ENCODE results near the gene KIAA1328. TPM values are rescaled to one million over a fixed set of nuclear protein-coding genes. Genes with fewer than 3 reads are reported as not detected.
"Not testable (repeated sequence)": the region's sequence is repeated elsewhere in the genome, so short reads cannot be mapped to it uniquely, and the experiment has no call there.

Gene KIAA1328
- total RNA-seq, 1 experiment from 2014 or later: 4.9 TPM

GRCh38 chr18:36872329-36872728 is 43.4 kb downstream of the KIAA1328 start:
- Histone ChIP-seq H3K4me3 (ENCODE audit: low read depth, low read length) (no peak overlapping the region), H3K36me3 (ENCODE audit: control insufficient read depth, insufficient read depth, low read length) (no peaks in the 10 kb centered on the region), H3K4me1 (no peaks in the 10 kb centered on the region), H3K9me3 (no peaks in the 10 kb centered on the region), H3K27me3 (replicated peaks; ENCODE audit: control insufficient read depth, insufficient read depth, low read length) (no peaks in the 10 kb centered on the region)
- intact Hi-C loops (cut with micrococcal nuclease; ENCODE audit: unreplicated experiment): no loop called here
- DNase-seq: no peak
- H3K27me3 Mint-ChIP-seq (ENCODE audit: insufficient read depth, unreplicated experiment): no peaks in the 10 kb centered on the region
- TF ChIP-seq CTCF (IDR thresholded peaks at IDR 0.05; ENCODE audit: insufficient read depth in 1 of 2, low read depth in 1 of 2, low read length in 1 of 2, severe bottlenecking in 1 of 2, unreplicated experiment in 1 of 2): no peak
- no peak overlapping the region for H3K4me3 Mint-ChIP-seq (ENCODE audit: unreplicated experiment)
- ChIA-PET POLR2A (no interaction called here), CTCF (no interaction called here)
- no peak overlapping the region for H3K27ac Mint-ChIP-seq (ENCODE audit: unreplicated experiment)
- no peaks in the 10 kb centered on the region for H3K4me1 Mint-ChIP-seq (ENCODE audit: low read depth, unreplicated experiment)
- no peaks in the 10 kb centered on the region for H3K9me3 Mint-ChIP-seq (ENCODE audit: unreplicated experiment)
- BruUV-seq (replicated peaks): no TSS peak
- H3K36me3 Mint-ChIP-seq (ENCODE audit: insufficient read depth, unreplicated experiment): no peaks in the 10 kb centered on the region

- H3K36me3 Mint-ChIP-seq (ENCODE audit: insufficient read depth, unreplicated experiment); DNase-seq; H3K4me1 ChIP-seq; H3K4me3 ChIP-seq (ENCODE audit: low read depth, low read length); H3K9me3 ChIP-seq; H3K4me3 Mint-ChIP-seq (ENCODE audit: unreplicated experiment); H3K27me3 Mint-ChIP-seq (ENCODE audit: insufficient read depth, unreplicated experiment); H3K27ac Mint-ChIP-seq (ENCODE audit: unreplicated experiment); H3K4me1 Mint-ChIP-seq (ENCODE audit: low read depth, unreplicated experiment); intact Hi-C loops (cut with micrococcal nuclease; ENCODE audit: unreplicated experiment); POLR2A ChIA-PET; H3K27me3 ChIP-seq (replicated peaks; ENCODE audit: control insufficient read depth, insufficient read depth, low read length); CTCF ChIA-PET; H3K9me3 Mint-ChIP-seq (ENCODE audit: unreplicated experiment); BruUV-seq (replicated peaks); H3K36me3 ChIP-seq (ENCODE audit: control insufficient read depth, insufficient read depth, low read length): not testable (repeated sequence)
Observed at GRCh38 chr18:36873826-36874225, 44.9 kb downstream of the KIAA1328 start.

- POLR2A ChIA-PET; CTCF ChIA-PET; H3K4me3 Mint-ChIP-seq (ENCODE audit: unreplicated experiment): not testable (repeated sequence)
Observed at GRCh38 chr18:36879796-36880195, 50.9 kb downstream of the KIAA1328 start.

GRCh38 chr18:36885981-36886380 is 57.1 kb downstream of the KIAA1328 start:
- Mint-ChIP-seq H3K4me3 (ENCODE audit: unreplicated experiment) (no peak overlapping the region), H3K36me3 (ENCODE audit: insufficient read depth, unreplicated experiment) (no peaks in the 10 kb centered on the region), H3K9me3 (ENCODE audit: unreplicated experiment) (no peaks in the 10 kb centered on the region), H3K4me1 (ENCODE audit: low read depth, unreplicated experiment) (no peaks in the 10 kb centered on the region), H3K27me3 (ENCODE audit: insufficient read depth, unreplicated experiment) (no peaks in the 10 kb centered on the region), H3K27ac (ENCODE audit: unreplicated experiment) (no peak overlapping the region)
- ChIA-PET POLR2A (no interaction called here), CTCF (no interaction called here)
- no peak for TF ChIP-seq CTCF (IDR thresholded peaks at IDR 0.05; ENCODE audit: insufficient read depth in 1 of 2, low read depth in 1 of 2, low read length in 1 of 2, severe bottlenecking in 1 of 2, unreplicated experiment in 1 of 2)
- no TSS peak for BruUV-seq (replicated peaks)
- H3K9me3 ChIP-seq: no peaks in the 10 kb centered on the region
- no peaks in the 10 kb centered on the region for H3K36me3 ChIP-seq (ENCODE audit: control insufficient read depth, insufficient read depth, low read length)
- H3K4me3 ChIP-seq (ENCODE audit: low read depth, low read length): no peak overlapping the region
- DNase-seq: no peak
- no peaks in the 10 kb centered on the region for H3K27me3 ChIP-seq (replicated peaks; ENCODE audit: control insufficient read depth, insufficient read depth, low read length)
- intact Hi-C loops (cut with micrococcal nuclease; ENCODE audit: unreplicated experiment): no loop called here
- no peaks in the 10 kb centered on the region for H3K4me1 ChIP-seq

More at GRCh38 chr18:36879796-36880195, 50.9 kb downstream of the KIAA1328 start:
- DNase-seq; H3K9me3 Mint-ChIP-seq (ENCODE audit: unreplicated experiment); H3K36me3 Mint-ChIP-seq (ENCODE audit: insufficient read depth, unreplicated experiment); H3K9me3 ChIP-seq; H3K4me1 ChIP-seq; H3K27ac Mint-ChIP-seq (ENCODE audit: unreplicated experiment); intact Hi-C loops (cut with micrococcal nuclease; ENCODE audit: unreplicated experiment); H3K27me3 ChIP-seq (replicated peaks; ENCODE audit: control insufficient read depth, insufficient read depth, low read length); BruUV-seq (replicated peaks); H3K36me3 ChIP-seq (ENCODE audit: control insufficient read depth, insufficient read depth, low read length); H3K27me3 Mint-ChIP-seq (ENCODE audit: insufficient read depth, unreplicated experiment); H3K4me3 ChIP-seq (ENCODE audit: low read depth, low read length); H3K4me1 Mint-ChIP-seq (ENCODE audit: low read depth, unreplicated experiment): not testable (repeated sequence)

All from Caco-2 (cell line).